GM19099 (cell line): Measurements from ENCODE around the gene EIF2B5.
A peak's percentile ranks its signal among the peaks of the same experiment; 100 is the strongest.

Source experiments
- POLR2A ChIP-seq: IDR thresholded peaks from 3 replicates; pipeline ENCODE4 v1.6.1; 2011; ENCODE audit warnings: low read depth; ENCODE audit not compliant: insufficient read length; ENCODE audit errors: extremely low read depth

The EIF2B5 gene

GRCh38 chr3:184135149-184135910 lies at the start of gene EIF2B5:
Gene EIF2B5 (plus strand): TSS chr3:184135358. CDS start chr3:184135386, 28 bp downstream.
- peak; percentile 90 for TF ChIP-seq POLR2A

DNA sequence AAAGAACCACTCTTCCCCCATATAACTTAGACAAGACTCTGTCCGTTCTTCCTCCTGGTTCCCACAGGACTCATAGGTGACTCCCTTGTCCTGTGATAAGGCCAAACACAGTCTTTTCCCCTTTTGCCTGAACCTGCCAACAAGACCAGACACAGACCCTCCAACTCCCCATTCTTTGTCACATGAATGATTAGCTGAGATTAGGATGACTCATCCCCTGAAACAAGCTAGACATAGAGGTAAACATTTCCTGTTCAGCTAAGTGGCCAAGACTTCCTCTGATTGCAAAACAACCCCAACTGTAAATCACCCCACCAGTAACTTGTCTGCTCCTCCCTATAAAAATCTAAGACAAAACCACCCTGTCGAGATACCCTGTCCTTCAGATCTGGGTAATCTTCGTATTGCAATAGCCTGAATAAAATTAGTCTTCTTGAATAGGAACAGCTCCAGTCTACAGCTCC lies 49.7 kb upstream of the EIF2B5 start:
- TF ChIP-seq POLR2A, result no peak

DNA sequence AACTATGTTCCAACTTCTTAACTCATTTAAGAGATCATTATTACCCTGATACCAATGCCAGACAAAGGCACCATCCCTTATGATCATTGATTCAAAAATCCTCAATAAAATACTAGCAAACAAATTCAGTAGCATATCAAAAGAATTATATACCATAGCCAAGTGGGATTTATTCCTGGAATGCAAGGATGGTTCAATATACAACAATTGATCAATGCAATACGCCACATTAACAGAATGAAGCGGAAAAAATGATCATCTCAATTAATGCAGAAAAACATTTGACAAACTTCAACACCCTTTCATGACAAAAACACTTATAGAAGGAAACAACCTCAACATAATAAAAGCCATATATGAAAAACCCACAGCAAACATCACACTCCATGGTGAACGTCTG lies 43.0 kb upstream of the EIF2B5 start:
- TF ChIP-seq POLR2A, result no peak

GRCh38 chr3:184096811-184097383 lies 38.3 kb upstream of the EIF2B5 start, which contains the start of gene HTR3E:
Gene HTR3E (plus strand): TSS chr3:184097064. CDS start chr3:184097530, 466 bp downstream.
- no peak for TF ChIP-seq POLR2A

DNA sequence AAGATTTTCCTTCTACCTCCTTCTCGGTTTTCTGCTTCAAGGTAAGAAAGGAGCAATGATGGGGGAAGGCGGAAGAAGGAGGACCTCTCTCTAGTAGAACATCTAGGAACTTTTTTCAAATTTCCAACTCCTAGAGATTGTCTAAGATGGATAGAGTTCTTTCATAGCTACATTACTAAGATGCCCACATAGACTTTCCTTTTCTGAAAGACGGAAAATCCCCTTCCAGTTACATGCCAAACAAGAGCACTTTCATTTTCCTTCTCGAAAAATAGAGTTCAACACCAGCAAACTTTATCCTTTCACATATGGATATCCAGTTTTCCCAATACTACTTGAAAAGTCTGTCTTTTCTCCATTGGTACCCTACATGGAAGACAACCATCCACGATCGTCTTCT lies 37.6 kb upstream of the EIF2B5 start:
- TF ChIP-seq POLR2A, result no peak

DNA sequence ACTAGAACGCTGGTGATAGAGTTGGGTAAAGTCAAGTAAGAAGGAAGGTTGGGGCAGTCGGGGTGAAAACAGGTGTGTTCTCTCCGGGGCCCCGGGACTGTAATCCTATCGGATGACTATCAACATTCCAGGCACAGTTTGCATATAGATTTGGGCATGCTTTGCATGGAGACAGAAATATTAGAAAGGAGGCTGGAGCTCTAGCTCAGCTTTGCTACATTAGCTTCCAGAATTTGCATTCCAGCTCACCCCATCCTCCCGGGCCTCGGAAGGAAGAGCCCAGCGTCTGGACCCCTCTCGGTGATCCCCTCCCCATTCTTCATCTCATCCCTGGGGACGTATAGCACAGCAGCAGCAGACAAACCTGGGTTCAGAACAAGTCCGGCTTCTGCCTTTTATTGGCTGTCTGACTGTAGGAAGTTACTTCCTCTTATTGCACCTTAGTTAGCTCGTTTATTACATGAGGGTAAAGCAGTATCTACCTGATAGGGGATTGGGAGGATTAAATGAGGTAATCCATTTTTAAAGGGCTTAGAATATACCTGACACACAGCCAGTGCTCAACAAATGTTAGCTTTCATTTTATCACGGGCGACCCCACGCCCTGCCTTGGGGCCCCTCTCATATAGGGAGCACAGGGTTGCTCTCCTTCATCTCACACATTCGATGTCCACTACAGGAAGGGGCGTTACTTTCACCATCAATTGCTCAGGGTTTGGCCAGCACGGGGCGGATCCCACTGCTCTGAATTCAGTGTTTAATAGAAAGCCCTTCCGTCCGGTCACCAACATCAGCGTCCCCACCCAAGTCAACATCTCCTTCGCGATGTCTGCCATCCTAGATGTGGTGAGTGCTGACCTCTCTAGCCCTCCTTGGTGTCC lies 35.1 kb upstream of the EIF2B5 start:
- no peak for TF ChIP-seq POLR2A

DNA sequence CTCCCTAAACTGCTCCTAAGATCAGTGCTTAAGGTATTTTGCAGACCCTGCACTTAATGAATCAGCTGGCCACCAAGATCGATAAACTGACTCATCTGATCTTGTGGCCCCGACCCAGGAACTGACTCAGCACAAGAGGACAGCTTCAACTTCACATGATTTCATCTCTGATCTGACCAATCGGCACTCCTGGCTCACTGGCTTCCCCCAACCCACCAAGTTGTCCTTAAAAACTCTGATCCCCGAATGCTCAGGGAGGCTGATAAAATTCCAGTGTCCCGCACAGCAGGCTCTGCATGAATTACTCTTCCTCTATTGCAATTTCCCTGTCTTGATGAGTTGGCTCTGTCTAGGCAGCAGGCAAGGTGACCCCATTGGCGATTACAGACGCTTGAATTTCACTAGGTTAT lies 24.8 kb upstream of the EIF2B5 start:
- no peak for TF ChIP-seq POLR2A

DNA sequence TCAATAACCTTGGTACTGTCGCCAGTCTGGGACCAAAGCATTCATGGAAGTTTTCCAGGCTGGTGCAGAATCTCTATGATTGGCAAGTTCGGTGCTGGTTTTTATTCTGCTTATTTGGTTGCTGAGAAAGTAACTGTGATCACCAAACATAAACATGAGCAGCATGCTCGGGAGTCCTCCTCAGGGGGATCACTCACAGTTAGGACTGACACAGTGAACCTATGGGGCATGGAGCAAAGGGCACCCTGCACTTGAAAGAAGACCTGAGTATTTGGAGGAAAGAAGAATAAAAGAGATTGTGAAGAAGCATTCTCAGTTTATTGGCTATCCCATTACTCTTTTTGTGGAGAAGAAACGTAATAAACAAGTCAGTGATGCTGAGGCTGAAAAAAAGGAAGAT lies 19.1 kb upstream of the EIF2B5 start:
- no peak for TF ChIP-seq POLR2A

GRCh38 chr3:184117636-184118035 lies 17.5 kb upstream of the EIF2B5 start:
- TF ChIP-seq POLR2A, result no peak

GRCh38 chr3:184126006-184126405 lies 9.2 kb upstream of the EIF2B5 start:
- TF ChIP-seq POLR2A, result no peak

DNA sequence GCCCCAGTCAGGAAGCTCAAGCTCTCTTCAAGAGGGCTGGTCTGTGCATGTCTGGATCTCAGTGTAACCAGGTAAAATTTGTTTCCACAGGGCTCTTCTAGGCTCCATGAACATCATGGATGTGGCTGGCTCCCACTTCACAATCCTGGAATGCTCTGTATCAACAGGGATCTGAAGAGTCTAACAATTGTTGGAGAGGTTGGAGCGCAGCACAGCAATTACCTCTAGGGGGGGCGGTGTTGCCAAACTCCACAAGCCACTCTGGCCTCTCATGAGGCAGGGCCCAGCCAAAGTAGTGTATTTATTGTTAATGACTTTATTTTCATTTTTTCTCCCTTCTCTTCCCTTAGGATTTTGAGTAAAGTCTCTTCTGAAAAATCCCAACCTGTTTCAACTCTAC lies 6.1 kb upstream of the EIF2B5 start:
- no peak for TF ChIP-seq POLR2A

DNA sequence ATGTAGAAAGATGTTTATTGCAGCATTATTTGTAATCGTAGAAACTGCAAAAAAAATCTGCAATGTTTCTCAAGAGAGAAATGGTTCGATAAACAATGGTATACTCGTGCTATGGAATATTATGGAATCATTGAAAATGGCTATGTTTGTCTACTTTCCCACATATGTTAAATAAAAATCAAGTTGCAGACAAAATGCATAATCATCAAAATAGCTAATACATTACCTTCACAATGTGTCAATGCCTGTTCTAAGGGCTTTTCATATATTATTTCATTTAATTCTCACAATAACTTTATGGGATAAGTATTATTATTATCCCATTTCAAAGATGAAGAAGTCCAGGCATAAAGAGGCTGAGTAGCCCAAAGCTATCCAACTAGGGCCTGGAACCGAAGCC lies 2.2 kb upstream of the EIF2B5 start:
- no peak for TF ChIP-seq POLR2A

- TF ChIP-seq POLR2A, result peak; percentile 54
Observed at GRCh38 chr3:184133840-184134745, 1.1 kb upstream of the EIF2B5 start.

DNA sequence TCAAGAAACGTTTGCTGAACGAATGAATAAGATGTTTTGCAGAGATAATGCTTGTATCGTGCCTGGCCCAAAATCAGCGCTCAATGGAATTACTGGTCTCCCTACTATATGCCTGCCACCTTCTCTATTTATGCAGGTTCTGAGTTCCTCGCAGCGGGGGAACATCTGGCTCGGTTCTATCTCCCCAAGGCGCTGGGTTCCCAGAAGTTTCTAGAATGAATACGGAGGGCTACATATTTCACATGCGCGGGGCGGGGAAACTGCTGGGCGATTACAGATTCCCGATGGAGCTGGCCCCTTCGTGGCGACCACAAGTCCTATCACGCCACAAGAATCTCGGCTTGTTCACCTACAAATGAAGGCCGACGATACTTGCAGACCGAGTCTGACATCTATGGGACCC lies 411 bp upstream of the EIF2B5 start:
- TF ChIP-seq POLR2A, result no peak

- TF ChIP-seq POLR2A, result no peak
Observed at GRCh38 chr3:184135911-184136260, 728 bp downstream of the EIF2B5 start.

- TF ChIP-seq POLR2A, result no peak
Observed at GRCh38 chr3:184140436-184140835, 5.3 kb downstream of the EIF2B5 start.
